NCI-H2196 treated with DMSO at 0.1 percent for 48 hours (cell line): ENCODE data around the gene HNRNPCL2.
"Not testable (repeated sequence)": the region's sequence is repeated elsewhere in the genome, so short reads cannot be mapped to it uniquely, and the experiment has no call there.

Source experiments
- DNase-seq: peaks from one replicate; lab custom pipeline; 2025; ENCODE audit not compliant: unreplicated experiment; lab: John Stamatoyannopoulos, UW

HNRNPCL2 gene

GRCh38 chr1:13116754-13117153 lies at the start of gene HNRNPCL2:
HNRNPCL2 (minus strand) TSS chr1:13116854; CDS start chr1:13116400, 454 bp downstream.
- DNase-seq, result not testable (repeated sequence)

- DNase-seq, result not testable (repeated sequence)
These were observed 48.9 kb upstream of the HNRNPCL2 start, which contains the start of gene HNRNPCL4 for GRCh38 chr1:13165531-13165930. HNRNPCL4 (minus strand) TSS chr1:13165631; CDS start chr1:13165467, 164 bp downstream.

GRCh38 chr1:13155909-13156308 lies 39.3 kb upstream of the HNRNPCL2 start, which contains the start of gene PRAMEF26:
PRAMEF26 (minus strand) TSS chr1:13156009; CDS start chr1:13153095, 2,914 bp downstream.
- not testable (repeated sequence) for DNase-seq

GRCh38 chr1:13070474-13070873 lies 46.2 kb downstream of the HNRNPCL2 start, which contains the start of gene PRAMEF25:
PRAMEF25 (plus strand) TSS chr1:13070774; CDS start chr1:13073694, 2,920 bp downstream.
- not testable (repeated sequence) for DNase-seq
